ENCODE results near the gene FZD2.

Gene FZD2

GRCh38 chr17:44604768-44605485 is 47.6 kb downstream of the FZD2 start:
- in situ Hi-C loops (cut with MboI; ENCODE audit: low sequenced_read_pairs): no loop called here

- in situ Hi-C loops (cut with MboI; ENCODE audit: low sequenced_read_pairs): no loop called here
Observed at GRCh38 chr17:44606658-44607057, 49.4 kb downstream of the FZD2 start.

- in situ Hi-C loops (cut with MboI; ENCODE audit: low sequenced_read_pairs): no loop called here
Observed at GRCh38 chr17:44607836-44608690, 50.8 kb downstream of the FZD2 start.

- in situ Hi-C loops (cut with MboI; ENCODE audit: low sequenced_read_pairs): no loop called here
Observed at GRCh38 chr17:44608727-44609435, 51.6 kb downstream of the FZD2 start.

GRCh38 chr17:44610331-44610730 is 53.0 kb downstream of the FZD2 start:
- in situ Hi-C loops (cut with MboI; ENCODE audit: low sequenced_read_pairs): no loop called here

All from HL-60/S4 (cell line).